ENCODE results near the gene CTNNB1.

GRCh38 chr3:41192885-41193284 lies 6.4 kb upstream of the CTNNB1 start:
- TF ChIP-seq POLR2A (IDR thresholded peaks at IDR 0.05) (no peak), EP300 (IDR thresholded peaks at IDR 0.05) (no peak), CTCF (IDR thresholded peaks at IDR 0.05) (no peak)
